HG03558 (cell line): ENCODE measurements around the gene PROZ.

Source experiments
- ATAC-seq: cut with Tn5 transposase; IDR thresholded peaks from one replicate; pipeline ENCODE4 v1.9.1; 2021; ENCODE audit warnings: moderate number of reproducible peaks; ENCODE audit not compliant: unreplicated experiment; ENCODE audit errors: extremely low read depth

PROZ gene

GRCh38 chr13:113119822-113120189 is 38.6 kb upstream of the PROZ start:
- no peak for ATAC-seq

GRCh38 chr13:113120300-113121182 is 37.9 kb upstream of the PROZ start:
- no peak for ATAC-seq

- ATAC-seq = no peak
These were observed 37.1 kb upstream of the PROZ start for GRCh38 chr13:113121183-113121927.

- ATAC-seq = no peak
These were observed 36.4 kb upstream of the PROZ start for GRCh38 chr13:113121928-113122471.

GRCh38 chr13:113122550-113123225 is 35.8 kb upstream of the PROZ start, which contains the start of gene F10:
F10 (plus strand) TSS chr13:113122799; CDS start chr13:113122856, 57 bp downstream.
- ATAC-seq = no peak

- ATAC-seq = no peak
These were observed 34.9 kb upstream of the PROZ start for GRCh38 chr13:113123226-113124201.

GRCh38 chr13:113124211-113124970 is 34.1 kb upstream of the PROZ start:
- ATAC-seq = no peak

GRCh38 chr13:113125506-113126264 is 32.8 kb upstream of the PROZ start:
- ATAC-seq = no peak

- ATAC-seq = no peak
These were observed 31.9 kb upstream of the PROZ start for GRCh38 chr13:113126265-113127150.

GRCh38 chr13:113129480-113129879 is 29.0 kb upstream of the PROZ start:
- ATAC-seq = no peak

- no peak for ATAC-seq
These were observed 28.3 kb upstream of the PROZ start for GRCh38 chr13:113129921-113130750.

- ATAC-seq = no peak
These were observed 23.1 kb upstream of the PROZ start for GRCh38 chr13:113135281-113135760.

- ATAC-seq = no peak
These were observed 20.7 kb upstream of the PROZ start for GRCh38 chr13:113137691-113138298.

GRCh38 chr13:113138792-113139551 is 19.5 kb upstream of the PROZ start:
- no peak for ATAC-seq

- ATAC-seq = no peak
These were observed 18.9 kb upstream of the PROZ start for GRCh38 chr13:113139577-113139976.
